ENCODE data around the gene TMCO4.

TMCO4 gene

GRCh38 chr1:19647643-19648042 is 152.1 kb downstream of the TMCO4 start:
- Histone ChIP-seq H3K4me2 (ENCODE audit: low read length) (no peak overlapping the region), H3K14ac (ENCODE audit: low read length) (no peak overlapping the region), H3K9me3 (ENCODE audit: insufficient read depth, low read depth, low read length) (peaks cover 2% of the 10 kb centered on the region), H3K18ac (ENCODE audit: low read length) (no peak overlapping the region), H3K36me3 (ENCODE audit: control insufficient read depth in 1 of 2, insufficient read depth in 2 of 2, low read length in 2 of 2) (no peaks in the 10 kb centered on the region), H2BK120ac (ENCODE audit: insufficient read depth, low read length, poor library complexity) (no peak overlapping the region), H4K8ac (ENCODE audit: low read depth, low read length) (no peak overlapping the region), H3K79me1 (ENCODE audit: low read length) (peaks cover 5% of the 10 kb centered on the region), H3K4me3 (ENCODE audit: low read depth, low read length) (peak overlapping the region; percentile 31), H3K27ac (ENCODE audit: low read depth, low read length) (no peak overlapping the region), H3K27me3 (ENCODE audit: insufficient read depth, low read length) (peaks cover 21% of the 10 kb centered on the region), H3K79me2 (ENCODE audit: control insufficient read depth, insufficient read depth, low read length, poor library complexity) (peaks cover 3% of the 10 kb centered on the region), H3K4ac (ENCODE audit: low read depth, low read length) (no peak overlapping the region), H3K9ac (ENCODE audit: low read length) (no peak overlapping the region), H2BK5ac (ENCODE audit: low read depth, low read length, poor library complexity) (no peak overlapping the region), H2BK12ac (ENCODE audit: low read length) (no peak overlapping the region), H4K91ac (ENCODE audit: low read depth, low read length) (no peak overlapping the region), H3K4me1 (ENCODE audit: control insufficient read depth in 1 of 2, insufficient read depth in 2 of 2, low read length in 2 of 2) (peaks cover 0 to 14% of the 10 kb centered on the region in 2 experiments), H4K12ac (ENCODE audit: low read depth, low read length) (no peak overlapping the region), H3K23ac (ENCODE audit: low read length) (no peak overlapping the region), H2AK5ac (ENCODE audit: low read length) (no peak overlapping the region), H2AFZ (ENCODE audit: insufficient read depth, low read length, poor library complexity) (no peak overlapping the region)
- no peak for DNase-seq
- no CpG with 5 or more reads among the region's 16 CpGs for WGBS (ENCODE audit: extremely low coverage, insufficient coverage, insufficient read length)

GRCh38 chr1:19646377-19647319 is 153.1 kb downstream of the TMCO4 start:
- H2BK5ac ChIP-seq (ENCODE audit: low read depth, low read length, poor library complexity): no peak overlapping the region
- H3K27me3 ChIP-seq (ENCODE audit: insufficient read depth, low read length): peaks cover 21% of the 10 kb centered on the region
- H3K18ac ChIP-seq (ENCODE audit: low read length): no peak overlapping the region
- H3K4me3 ChIP-seq (ENCODE audit: low read depth, low read length): no peak overlapping the region
- H2AFZ ChIP-seq (ENCODE audit: insufficient read depth, low read length, poor library complexity): no peak overlapping the region
- no peak overlapping the region for H3K14ac ChIP-seq (ENCODE audit: low read length)
- no peak overlapping the region for H4K12ac ChIP-seq (ENCODE audit: low read depth, low read length)
- H3K9me3 ChIP-seq (ENCODE audit: insufficient read depth, low read depth, low read length): peaks cover 2% of the 10 kb centered on the region
- no peak overlapping the region for H4K8ac ChIP-seq (ENCODE audit: low read depth, low read length)
- H4K91ac ChIP-seq (ENCODE audit: low read depth, low read length): no peak overlapping the region
- H2AK5ac ChIP-seq (ENCODE audit: low read length): no peak overlapping the region
- no peak overlapping the region for H3K27ac ChIP-seq (ENCODE audit: low read depth, low read length)
- no peak for DNase-seq
- no peak overlapping the region for H3K23ac ChIP-seq (ENCODE audit: low read length)
- H3K9ac ChIP-seq (ENCODE audit: low read length): no peak overlapping the region
- H3K79me1 ChIP-seq (ENCODE audit: low read length): peaks cover 5% of the 10 kb centered on the region
- H3K4me1 ChIP-seq (ENCODE audit: control insufficient read depth in 1 of 2, insufficient read depth in 2 of 2, low read length in 2 of 2): peaks cover 0 to 14% of the 10 kb centered on the region in 2 experiments
- no peak overlapping the region for H3K4ac ChIP-seq (ENCODE audit: low read depth, low read length)
- no CpG with 5 or more reads among the region's 9 CpGs for WGBS (ENCODE audit: extremely low coverage, insufficient coverage, insufficient read length)
- peaks cover 3% of the 10 kb centered on the region for H3K79me2 ChIP-seq (ENCODE audit: control insufficient read depth, insufficient read depth, low read length, poor library complexity)
- H3K36me3 ChIP-seq (ENCODE audit: control insufficient read depth in 1 of 2, insufficient read depth in 2 of 2, low read length in 2 of 2): no peaks in the 10 kb centered on the region
- no peak overlapping the region for H2BK120ac ChIP-seq (ENCODE audit: insufficient read depth, low read length, poor library complexity)
- no peak overlapping the region for H2BK12ac ChIP-seq (ENCODE audit: low read length)
- no peak overlapping the region for H3K4me2 ChIP-seq (ENCODE audit: low read length)

DNA sequence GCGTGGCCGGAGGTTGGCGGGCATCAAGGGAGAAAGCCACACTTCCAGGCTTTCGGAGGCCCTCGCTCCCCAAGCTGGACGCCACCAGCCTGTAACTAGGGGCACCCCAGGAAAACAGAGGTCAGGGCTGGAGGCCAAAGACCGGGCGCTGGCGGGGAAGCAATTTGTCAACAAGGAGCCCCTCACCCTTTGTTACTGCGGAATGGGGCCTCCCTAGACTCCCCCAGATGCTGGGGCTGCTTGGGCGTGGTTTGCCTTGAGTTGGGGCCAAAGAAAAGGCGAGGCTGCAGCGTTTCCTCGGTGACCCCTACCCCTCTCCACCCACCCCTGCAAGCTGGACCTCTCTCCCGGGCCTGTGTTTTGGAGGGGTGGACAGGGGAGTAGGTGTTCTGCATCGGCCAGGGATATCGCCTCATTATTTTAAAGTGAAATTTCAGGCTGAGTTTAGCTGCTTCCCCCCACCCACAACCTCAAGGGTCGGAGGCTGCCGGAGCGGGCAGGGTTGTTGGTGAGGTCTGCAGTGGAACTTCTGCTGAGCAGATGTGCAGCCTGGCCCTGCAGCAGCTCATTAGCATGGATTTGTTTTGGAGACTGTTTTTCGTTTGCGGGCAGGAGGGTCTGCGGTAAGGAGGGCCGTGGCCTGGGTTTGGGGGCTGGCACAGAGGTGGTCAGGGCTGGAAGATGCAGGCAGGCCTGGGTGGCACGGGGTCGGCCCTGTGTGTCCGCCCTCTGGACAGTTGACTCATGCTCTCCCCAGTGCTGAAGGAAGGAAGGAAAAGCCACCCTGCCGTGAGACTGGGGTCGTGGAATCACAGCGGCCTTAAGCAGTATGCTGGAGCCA is 154.1 kb downstream of the TMCO4 start:
- no peak overlapping the region for H2AK5ac ChIP-seq (ENCODE audit: low read length)
- no peak overlapping the region for H2BK12ac ChIP-seq (ENCODE audit: low read length)
- H3K23ac ChIP-seq (ENCODE audit: low read length): no peak overlapping the region
- H4K12ac ChIP-seq (ENCODE audit: low read depth, low read length): no peak overlapping the region
- no peak for DNase-seq
- H3K27me3 ChIP-seq (ENCODE audit: insufficient read depth, low read length): peaks cover 21% of the 10 kb centered on the region
- H4K8ac ChIP-seq (ENCODE audit: low read depth, low read length): peak overlapping the region; percentile 33
- H3K79me1 ChIP-seq (ENCODE audit: low read length): peaks cover 5% of the 10 kb centered on the region
- peak overlapping the region; percentile 14 for H3K14ac ChIP-seq (ENCODE audit: low read length)
- peak overlapping the region; percentile 62 for H2AFZ ChIP-seq (ENCODE audit: insufficient read depth, low read length, poor library complexity)
- peaks cover 2% of the 10 kb centered on the region for H3K9me3 ChIP-seq (ENCODE audit: insufficient read depth, low read depth, low read length)
- H3K9ac ChIP-seq (ENCODE audit: low read length): no peak overlapping the region
- no CpG with 5 or more reads among the region's 30 CpGs for WGBS (ENCODE audit: extremely low coverage, insufficient coverage, insufficient read length)
- H3K79me2 ChIP-seq (ENCODE audit: control insufficient read depth, insufficient read depth, low read length, poor library complexity): peaks cover 3% of the 10 kb centered on the region
- no peak overlapping the region for H2BK5ac ChIP-seq (ENCODE audit: low read depth, low read length, poor library complexity)
- H3K18ac ChIP-seq (ENCODE audit: low read length): no peak overlapping the region
- H3K4me1 ChIP-seq (ENCODE audit: control insufficient read depth in 1 of 2, insufficient read depth in 2 of 2, low read length in 2 of 2): peaks cover 0 to 16% of the 10 kb centered on the region in 2 experiments
- H2BK120ac ChIP-seq (ENCODE audit: insufficient read depth, low read length, poor library complexity): no peak overlapping the region
- H3K4me3 ChIP-seq (ENCODE audit: low read depth, low read length): no peak overlapping the region
- no peak overlapping the region for H3K27ac ChIP-seq (ENCODE audit: low read depth, low read length)
- H4K91ac ChIP-seq (ENCODE audit: low read depth, low read length): no peak overlapping the region
- H3K36me3 ChIP-seq (ENCODE audit: control insufficient read depth in 1 of 2, insufficient read depth in 2 of 2, low read length in 2 of 2): no peaks in the 10 kb centered on the region
- H3K4ac ChIP-seq (ENCODE audit: low read depth, low read length): no peak overlapping the region
- peak overlapping the region; percentile 74 for H3K4me2 ChIP-seq (ENCODE audit: low read length)

DNA sequence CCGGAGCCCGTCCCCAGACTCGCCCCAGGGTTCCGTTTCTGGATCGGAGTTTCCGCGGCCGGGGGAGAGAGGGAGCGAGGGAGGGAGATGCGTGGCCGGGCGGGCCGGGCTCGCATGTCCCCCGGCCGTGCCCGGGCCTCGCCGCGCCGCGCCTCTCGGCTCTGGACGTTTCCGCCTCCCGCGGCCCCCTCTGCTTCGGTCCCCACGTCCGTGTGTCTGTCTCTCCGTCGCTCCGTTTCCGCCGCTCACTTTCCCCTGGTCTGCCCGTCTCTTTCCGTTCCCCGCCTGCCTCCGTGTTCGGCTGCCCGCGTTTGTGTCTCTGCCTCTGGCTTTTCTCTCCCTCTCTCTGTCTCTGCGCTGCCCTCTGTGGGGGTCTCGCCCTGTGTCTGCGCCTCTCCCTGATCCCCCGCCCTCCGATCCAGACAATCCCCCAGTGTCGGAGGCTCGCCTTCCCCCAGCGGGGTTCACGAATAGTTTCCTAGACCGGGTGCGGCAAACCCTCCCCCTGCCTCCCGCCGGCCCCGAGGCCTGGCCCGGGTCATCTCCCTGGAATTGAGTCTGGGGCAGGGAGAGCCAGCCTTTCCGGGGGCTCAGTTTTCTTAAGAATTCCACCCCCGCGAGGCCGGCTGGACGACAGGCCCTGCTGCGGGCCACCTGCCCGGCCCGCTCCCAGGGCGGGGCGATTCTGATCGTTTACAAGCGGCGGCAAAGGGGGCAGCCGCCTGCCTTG is 154.9 kb downstream of the TMCO4 start:
- Histone ChIP-seq H3K9ac (ENCODE audit: low read length) (peak overlapping the region; percentile 3), H3K4ac (ENCODE audit: low read depth, low read length) (peak overlapping the region; percentile 5), H3K23ac (ENCODE audit: low read length) (no peak overlapping the region), H2BK120ac (ENCODE audit: insufficient read depth, low read length, poor library complexity) (peak overlapping the region; percentile 1), H3K4me2 (ENCODE audit: low read length) (peak overlapping the region; percentile 74), H3K79me2 (ENCODE audit: control insufficient read depth, insufficient read depth, low read length, poor library complexity) (peaks cover 3% of the 10 kb centered on the region), H2BK5ac (ENCODE audit: low read depth, low read length, poor library complexity) (no peak overlapping the region), H3K4me1 (ENCODE audit: control insufficient read depth in 1 of 2, insufficient read depth in 2 of 2, low read length in 2 of 2) (peaks cover 0 to 17% of the 10 kb centered on the region in 2 experiments), H3K4me3 (ENCODE audit: low read depth, low read length) (peak overlapping the region; percentile 68), H4K8ac (ENCODE audit: low read depth, low read length) (peak overlapping the region; percentile 73), H3K36me3 (ENCODE audit: control insufficient read depth in 1 of 2, insufficient read depth in 2 of 2, low read length in 2 of 2) (no peaks in the 10 kb centered on the region), H2AFZ (ENCODE audit: insufficient read depth, low read length, poor library complexity) (peak overlapping the region; percentile 62), H3K27ac (ENCODE audit: low read depth, low read length) (no peak overlapping the region), H3K14ac (ENCODE audit: low read length) (peak overlapping the region; percentile 78), H3K9me3 (ENCODE audit: insufficient read depth, low read depth, low read length) (peaks cover 2% of the 10 kb centered on the region), H3K18ac (ENCODE audit: low read length) (peak overlapping the region; percentile 93), H4K91ac (ENCODE audit: low read depth, low read length) (peak overlapping the region; percentile 15), H3K79me1 (ENCODE audit: low read length) (peaks cover 5% of the 10 kb centered on the region), H3K27me3 (ENCODE audit: insufficient read depth, low read length) (peaks cover 21% of the 10 kb centered on the region), H2BK12ac (ENCODE audit: low read length) (peak overlapping the region; percentile 26), H4K12ac (ENCODE audit: low read depth, low read length) (peak overlapping the region; percentile 22), H2AK5ac (ENCODE audit: low read length) (no peak overlapping the region)
- WGBS (ENCODE audit: extremely low coverage, insufficient coverage, insufficient read length): no CpG with 5 or more reads among the region's 71 CpGs
- peak in 1 of 2 donors; percentile 18 for DNase-seq
